Naive B cell (primary cell): Measurements from ENCODE around the gene RSBN1. TPM values are rescaled to one million over a fixed set of nuclear protein-coding genes. Genes with fewer than 3 reads are reported as not detected.
"Not testable (repeated sequence)": the region's sequence is repeated elsewhere in the genome, so short reads cannot be mapped to it uniquely, and the experiment has no call there.

ENCODE experiments used
- ATAC-seq, 2 donors: fragments of 150-1000 bp; cut with Tn5 transposase; 2 replicates each; pipeline ENCODE4 v1.10.0; 2021; ENCODE audit warnings: low read depth in 2 of 2, mild to moderate bottlenecking in 2 of 2, moderate library complexity in 2 of 2
- DNase-seq: peaks from one replicate; pipeline ENCODE4 v3.0.0; 2022
- H3K27ac Mint-ChIP-seq, 6 donors: one replicate each; pipeline ENCODE4 v1.8.0; 2020 to 2022; ENCODE audit warnings: mild to moderate bottlenecking in 6 of 6, mixed read lengths in 6 of 6, moderate library complexity in 5 of 6, inconsistent platforms in 2 of 6
- H3K27me3 Mint-ChIP-seq, 3 donors: one replicate each; pipeline ENCODE4 v1.8.0; 2021 to 2022; ENCODE audit warnings: mixed read lengths in 3 of 3, mild to moderate bottlenecking in 1 of 3
- H3K36me3 Mint-ChIP-seq, 2 donors: one replicate each; pipeline ENCODE4 v1.8.0; 2020 to 2022; ENCODE audit warnings: mixed read lengths in 2 of 2, inconsistent platforms in 1 of 2, mild to moderate bottlenecking in 1 of 2
- H3K4me1 Mint-ChIP-seq, 3 donors: one replicate each; pipeline ENCODE4 v1.8.0; 2020 to 2022; ENCODE audit warnings: mixed read lengths in 3 of 3, inconsistent platforms in 1 of 3, mild to moderate bottlenecking in 1 of 3, moderate library complexity in 1 of 3
- H3K4me3 Mint-ChIP-seq, 8 donors: one replicate each; pipeline ENCODE4 v1.8.0; 2020 to 2022; ENCODE audit warnings: mild to moderate bottlenecking in 8 of 8, mixed read lengths in 8 of 8, moderate library complexity in 8 of 8, inconsistent platforms in 2 of 8
- H3K9me3 Mint-ChIP-seq, 7 donors: one replicate each; pipeline ENCODE4 v1.8.0; 2020 to 2022; ENCODE audit warnings: mixed read lengths in 7 of 7, mild to moderate bottlenecking in 5 of 7, inconsistent platforms in 2 of 7, moderate library complexity in 1 of 7
- polyA plus RNA-seq, 6 donors: library from polyadenylated mRNA; unstranded; fragments of 300-500 nt; fragmentation: Illumina TruSeq; gene quantifications; one replicate each; pipeline ENCODE4 v1.2.3, GENCODE V29; 2021; ENCODE audit warnings: low read depth in 6 of 6

Gene RSBN1
- polyA plus RNA-seq, 6 donors from 2014 or later = 28.7 to 39.0 (median 36.4) TPM

DNA sequence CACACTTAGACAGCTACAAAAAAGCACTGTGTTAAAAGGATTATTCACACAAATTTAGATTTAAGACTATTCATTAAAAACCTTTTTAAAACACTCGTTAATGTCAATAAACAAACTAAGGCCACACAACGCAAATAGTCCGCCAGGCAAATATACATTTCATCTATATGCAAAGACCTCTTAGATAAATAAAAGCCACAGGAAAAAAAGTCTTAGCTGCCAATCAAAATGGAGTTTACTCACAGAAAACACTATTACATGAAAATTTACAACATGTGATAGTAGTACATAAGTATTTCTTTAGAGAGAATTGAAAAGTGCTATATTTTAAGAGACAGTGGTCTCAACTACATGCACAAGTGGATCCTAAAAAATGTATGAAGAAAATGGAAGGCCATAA lies 50.3 kb downstream of the RSBN1 start:
- ATAC-seq (no peak), DNase-seq (no peak)
- H3K9me3 Mint-ChIP-seq = no peaks in the 10 kb centered on the region
- no peak overlapping the region for H3K27ac Mint-ChIP-seq
- peaks cover 10 to 23% (median 19%) of the 10 kb centered on the region in 3 donors for H3K4me1 Mint-ChIP-seq
- H3K27me3 Mint-ChIP-seq = no peaks in the 10 kb centered on the region
- H3K36me3 Mint-ChIP-seq = no peaks in the 10 kb centered on the region
- H3K4me3 Mint-ChIP-seq = peak overlapping the region in 1 of 8 donors; percentile 93

DNA sequence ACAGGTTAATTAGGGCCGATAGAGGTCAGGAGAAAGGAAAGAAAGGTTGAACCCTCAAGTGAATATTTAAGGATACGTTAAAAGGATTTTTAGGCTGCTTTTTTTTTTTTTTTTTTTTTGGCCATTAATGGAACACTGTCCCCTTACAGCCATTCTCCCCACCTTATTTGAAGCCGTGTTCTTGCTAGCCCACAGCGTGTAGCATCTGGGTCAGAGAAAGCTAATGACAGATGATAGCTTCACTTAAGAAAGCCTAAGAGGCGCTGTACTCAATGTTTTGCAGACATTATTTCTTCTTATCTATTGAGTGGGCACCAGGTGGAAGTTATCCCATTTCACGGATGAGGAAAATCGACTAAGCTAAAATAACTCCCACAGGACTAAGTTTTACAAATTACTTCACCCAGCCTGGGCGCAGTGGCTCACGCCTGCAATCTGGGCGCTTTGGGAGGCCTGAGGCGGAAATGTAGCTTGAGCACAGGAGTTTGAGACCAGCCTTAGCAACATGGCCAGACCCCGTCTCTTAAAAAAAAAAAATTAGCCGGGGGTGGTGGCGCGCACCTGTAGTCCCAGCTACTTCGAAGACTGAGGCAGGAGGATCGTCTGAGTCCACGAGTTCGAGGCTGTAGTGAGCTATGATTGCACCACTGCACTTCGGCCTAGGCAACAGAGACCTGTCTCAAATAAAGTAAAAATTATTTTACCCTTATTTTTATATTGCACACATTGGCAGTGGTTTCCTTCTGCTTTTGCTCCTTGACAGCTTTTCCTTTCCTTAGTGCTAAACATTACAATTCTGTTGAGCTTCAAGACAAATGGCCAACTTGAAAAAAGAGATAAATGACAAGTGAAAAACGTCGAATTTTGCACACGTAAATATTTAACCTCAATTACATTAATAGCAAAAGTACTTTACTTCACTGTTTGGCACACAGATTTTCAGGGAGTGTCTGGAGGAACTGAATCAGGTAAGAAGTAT lies 51.9 kb downstream of the RSBN1 start:
- H3K36me3 Mint-ChIP-seq = no peaks in the 10 kb centered on the region
- H3K4me1 Mint-ChIP-seq = peaks cover 13 to 33% (median 26%) of the 10 kb centered on the region in 3 donors
- no peaks in the 10 kb centered on the region for H3K9me3 Mint-ChIP-seq
- no peak for ATAC-seq
- no peaks in the 10 kb centered on the region for H3K27me3 Mint-ChIP-seq
- no peak for DNase-seq
- H3K4me3 Mint-ChIP-seq = peak overlapping the region; percentile 92 to 98 (median 96)
- peak overlapping the region in 5 of 6 donors; percentile 93 to 97 (median 94) for H3K27ac Mint-ChIP-seq

DNA sequence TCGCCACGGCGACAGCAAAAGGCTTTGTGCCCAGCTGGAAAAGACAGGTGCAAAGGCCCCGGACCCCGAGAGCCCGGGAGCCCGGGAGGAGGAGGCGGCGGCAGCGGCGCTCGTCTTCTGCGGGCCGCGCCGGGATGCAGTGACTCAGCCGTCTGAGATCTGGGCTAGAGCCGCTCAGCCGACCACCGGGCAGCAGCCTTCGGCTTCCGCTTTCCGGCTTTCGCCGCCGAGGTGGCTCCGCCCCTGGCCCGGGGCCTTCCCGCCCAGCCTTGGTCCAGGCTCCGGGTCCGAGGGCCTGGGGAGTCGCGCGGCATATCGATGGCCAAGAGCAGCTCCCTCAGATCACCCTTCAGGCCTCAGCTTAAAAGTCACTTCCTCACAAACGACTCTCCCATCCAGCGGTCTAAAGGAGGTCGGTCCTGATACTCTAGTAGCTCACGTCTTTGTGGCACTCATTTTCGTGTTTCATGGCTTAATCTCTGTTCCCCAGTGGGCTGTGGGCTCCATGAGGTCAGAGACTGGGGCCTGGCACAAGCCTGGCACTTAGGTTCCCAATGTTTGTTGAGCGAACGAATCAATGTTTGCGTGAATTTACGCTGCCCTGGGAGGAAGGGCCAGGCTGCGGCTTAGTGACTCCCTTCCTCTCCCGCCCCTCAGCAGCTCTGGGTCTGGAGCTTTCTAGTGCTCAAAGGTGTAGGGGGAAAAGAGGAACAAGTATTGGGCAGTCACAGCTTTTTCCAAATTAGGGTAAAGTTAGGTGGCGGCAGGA lies 52.8 kb downstream of the RSBN1 start, which contains the start of gene PHTF1:
TSS of gene PHTF1 (minus strand) at position 154 of the 769 bp plus-strand sequence. CDS start 783 bp downstream, outside the sequence.
- no peaks in the 10 kb centered on the region for H3K36me3 Mint-ChIP-seq
- DNase-seq = peak; percentile 61
- H3K4me3 Mint-ChIP-seq = peak within 1 kb of the TSS; percentile 92 to 98 (median 96)
- no peaks in the 10 kb centered on the region for H3K9me3 Mint-ChIP-seq
- ATAC-seq = peak; percentile 70 to 74
- H3K4me1 Mint-ChIP-seq = peaks cover 14 to 37% (median 26%) of the 10 kb centered on the region in 3 donors
- H3K27ac Mint-ChIP-seq = peak within 1 kb of the TSS; percentile 93 to 97 (median 96)
- H3K27me3 Mint-ChIP-seq = no peaks in the 10 kb centered on the region

DNA sequence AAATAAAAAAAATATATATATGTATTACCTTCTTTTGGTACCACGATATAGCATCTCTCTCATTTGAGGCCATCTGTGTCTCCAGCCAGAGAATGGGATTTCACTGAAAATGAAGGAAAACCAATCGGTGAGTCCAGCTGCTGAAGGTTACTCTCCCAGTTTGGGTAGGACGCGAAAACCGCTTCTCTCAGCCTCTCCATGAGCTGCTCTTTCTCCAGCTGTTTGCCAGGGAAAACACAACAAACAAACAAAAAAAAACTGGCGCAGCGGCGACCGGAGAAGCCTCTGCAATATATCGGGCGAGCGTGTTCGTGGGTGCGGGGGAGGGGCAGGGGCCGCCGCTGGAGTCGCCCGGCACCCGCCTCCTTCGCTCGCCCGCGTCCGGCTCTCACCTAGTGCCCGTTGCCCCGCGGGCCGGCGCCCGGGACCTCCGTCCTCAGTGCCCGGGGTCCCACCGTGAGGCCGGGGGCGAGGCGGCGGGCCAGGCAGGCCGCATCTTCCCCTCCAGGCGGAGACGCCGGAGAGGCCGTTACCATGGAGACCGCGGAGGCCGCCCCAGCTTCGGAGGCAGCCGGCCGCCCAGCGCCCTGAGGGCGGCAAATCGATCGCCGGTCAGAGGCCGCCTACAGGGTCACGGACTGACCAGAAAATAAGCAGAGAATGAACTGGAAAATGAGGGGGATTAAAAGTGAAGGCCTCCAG lies 53.5 kb downstream of the RSBN1 start:
- H3K27ac Mint-ChIP-seq = peak overlapping the region; percentile 72 to 97 (median 95)
- DNase-seq = peak; percentile 69
- ATAC-seq = peak; percentile 57 to 65
- peaks cover 14 to 40% (median 23%) of the 10 kb centered on the region in 3 donors for H3K4me1 Mint-ChIP-seq
- H3K4me3 Mint-ChIP-seq = peak overlapping the region; percentile 92 to 98 (median 96)
- H3K27me3 Mint-ChIP-seq = no peaks in the 10 kb centered on the region
- no peaks in the 10 kb centered on the region for H3K36me3 Mint-ChIP-seq
- H3K9me3 Mint-ChIP-seq = no peaks in the 10 kb centered on the region

DNA sequence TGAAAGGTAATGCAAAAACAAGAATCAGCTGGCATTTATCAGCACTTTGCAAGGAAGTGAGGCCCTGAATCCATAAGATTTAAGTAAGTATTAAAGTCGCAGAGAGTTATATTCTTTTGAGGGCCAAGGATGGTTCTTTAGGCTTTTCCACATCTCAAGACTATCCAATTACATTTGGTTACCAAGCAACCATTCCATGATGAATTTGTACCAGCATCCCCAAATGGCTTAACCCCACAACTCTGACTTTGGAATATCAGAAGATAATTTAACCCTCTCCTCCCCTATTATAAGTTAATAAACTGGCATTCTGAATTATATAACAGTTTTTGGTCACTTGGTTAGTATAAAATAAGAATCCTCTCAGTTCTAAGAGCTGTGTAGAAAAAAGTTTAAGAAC lies 55.8 kb downstream of the RSBN1 start:
- no peaks in the 10 kb centered on the region for H3K27me3 Mint-ChIP-seq
- H3K4me1 Mint-ChIP-seq = peaks cover 14 to 51% (median 26%) of the 10 kb centered on the region in 3 donors
- no peaks in the 10 kb centered on the region for H3K36me3 Mint-ChIP-seq
- no peaks in the 10 kb centered on the region for H3K9me3 Mint-ChIP-seq
- peak overlapping the region in 4 of 8 donors; percentile 34 to 93 (median 54) for H3K4me3 Mint-ChIP-seq
- DNase-seq = no peak
- ATAC-seq = no peak
- no peak overlapping the region for H3K27ac Mint-ChIP-seq

DNA sequence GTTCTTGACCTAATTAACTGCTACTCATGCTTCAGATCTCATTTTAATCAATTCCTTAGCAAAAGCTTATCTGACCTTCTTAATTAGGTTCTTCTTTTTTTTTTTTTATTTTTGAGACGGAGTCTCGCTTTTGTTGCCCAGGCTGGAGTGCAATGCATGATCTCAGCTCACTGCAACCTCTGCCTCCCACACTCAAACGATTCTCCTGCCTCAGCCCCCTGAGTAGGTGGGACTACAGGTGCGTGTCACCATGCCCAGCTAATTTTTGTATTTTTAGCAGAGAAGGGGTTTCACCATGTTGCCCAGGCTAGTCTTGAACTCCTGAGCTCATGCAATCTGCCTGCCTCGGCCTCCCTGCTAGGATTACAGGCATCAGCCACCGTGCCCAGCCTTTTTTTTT lies 58.9 kb downstream of the RSBN1 start:
- not testable (repeated sequence) for ATAC-seq, H3K9me3 Mint-ChIP-seq, H3K27me3 Mint-ChIP-seq, H3K36me3 Mint-ChIP-seq
- DNase-seq = peak; percentile 1
- Mint-ChIP-seq H3K4me1 (peaks cover 8 to 40% (median 16%) of the 10 kb centered on the region in 3 donors), H3K27ac (peak overlapping the region in 2 of 6 donors; percentile 50 to 86), H3K4me3 (peak overlapping the region in 2 of 8 donors; percentile 50 to 65)

DNA sequence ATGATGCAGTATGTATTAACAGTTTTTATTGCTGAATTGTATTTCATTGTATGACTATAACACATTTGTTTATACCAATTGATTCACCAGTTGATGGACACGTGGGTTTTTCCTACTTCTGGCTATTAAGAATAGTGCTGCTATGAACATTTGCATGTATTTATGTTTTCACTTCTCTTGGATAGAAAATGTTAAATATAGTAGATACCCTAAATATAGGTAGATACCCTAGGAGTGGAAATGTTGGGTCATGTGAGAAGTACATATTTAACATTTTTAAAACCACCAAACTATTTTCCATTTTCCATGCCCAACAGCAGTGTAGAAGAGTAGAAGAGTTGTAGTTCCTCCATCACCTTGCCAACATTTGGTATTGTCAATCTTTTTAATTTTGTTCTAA lies 60.8 kb downstream of the RSBN1 start:
- Mint-ChIP-seq H3K27me3 (no peaks in the 10 kb centered on the region), H3K27ac (no peak overlapping the region), H3K4me3 (no peak overlapping the region), H3K9me3 (no peaks in the 10 kb centered on the region), H3K36me3 (peaks cover 0 to 13% of the 10 kb centered on the region in 2 donors), H3K4me1 (peaks cover 4 to 24% (median 12%) of the 10 kb centered on the region in 3 donors)
- no peak for DNase-seq
- no peak for ATAC-seq

DNA sequence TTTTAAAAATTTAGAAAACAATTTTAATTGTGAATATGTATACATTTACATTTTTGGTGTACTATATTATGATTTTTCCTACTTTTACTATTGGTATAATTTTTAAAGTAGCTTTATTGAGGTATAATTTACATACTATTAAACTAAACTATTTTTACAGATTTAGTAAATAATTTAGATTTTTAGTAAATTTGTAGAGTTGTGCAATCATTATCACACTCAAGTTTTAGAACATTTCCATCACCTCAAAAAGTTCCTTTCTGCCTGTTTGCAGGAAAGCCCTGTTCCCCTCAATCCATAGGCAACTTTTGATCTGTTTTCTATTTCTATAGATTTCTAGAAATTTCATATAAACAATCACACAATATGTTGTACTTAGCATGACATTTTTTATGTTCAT lies 61.2 kb downstream of the RSBN1 start:
- Mint-ChIP-seq H3K27me3 (no peaks in the 10 kb centered on the region), H3K36me3 (peaks cover 0 to 13% of the 10 kb centered on the region in 2 donors), H3K9me3 (no peaks in the 10 kb centered on the region), H3K4me3 (no peak overlapping the region), H3K4me1 (peaks cover 4 to 24% (median 8%) of the 10 kb centered on the region in 3 donors), H3K27ac (no peak overlapping the region)
- DNase-seq (no peak), ATAC-seq (no peak)

DNA sequence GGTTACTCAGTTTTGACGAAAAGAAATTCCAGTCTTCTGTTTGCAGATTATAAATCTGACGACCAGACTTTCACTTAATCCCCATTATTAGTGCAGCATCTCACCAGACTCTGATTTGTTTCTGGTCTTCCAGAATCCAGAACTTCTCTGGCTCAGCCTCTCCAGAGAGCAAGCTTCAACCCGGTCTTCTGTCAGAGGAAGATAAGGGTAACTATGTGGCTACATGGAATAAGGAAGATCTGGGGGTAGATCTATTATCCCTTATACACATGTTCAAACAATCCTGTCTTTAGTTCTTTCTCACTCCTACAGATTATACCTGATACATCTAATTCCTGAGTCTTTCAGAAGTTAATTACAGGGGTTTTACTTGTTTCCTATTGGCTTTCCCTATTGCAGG lies 62.9 kb downstream of the RSBN1 start:
- H3K9me3 Mint-ChIP-seq = no peaks in the 10 kb centered on the region
- H3K4me3 Mint-ChIP-seq = no peak overlapping the region
- no peak for DNase-seq
- H3K27ac Mint-ChIP-seq = peak overlapping the region in 1 of 6 donors; percentile 27
- H3K36me3 Mint-ChIP-seq = peaks cover 0 to 13% of the 10 kb centered on the region in 2 donors
- no peaks in the 10 kb centered on the region for H3K27me3 Mint-ChIP-seq
- peaks cover 0 to 14% (median 6%) of the 10 kb centered on the region in 3 donors for H3K4me1 Mint-ChIP-seq
- no peak for ATAC-seq

DNA sequence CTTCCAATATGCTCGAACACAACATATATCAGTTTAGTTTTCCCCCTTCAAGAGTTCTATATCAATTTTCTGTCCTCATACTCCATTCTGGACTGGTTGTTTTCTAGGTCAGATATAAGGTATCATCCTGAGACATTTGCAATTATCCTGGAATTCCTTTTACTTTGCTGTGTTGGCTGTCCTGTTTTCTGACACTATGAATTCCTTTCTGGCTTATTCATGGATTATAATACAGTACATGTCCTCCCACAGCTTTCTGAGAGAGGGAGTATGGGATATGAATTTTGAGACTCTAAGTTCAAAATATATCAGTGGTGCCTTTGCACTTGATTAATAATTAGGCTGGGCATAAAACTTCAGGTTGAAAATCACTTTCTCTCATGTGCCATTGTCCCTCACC lies 64.9 kb downstream of the RSBN1 start:
- H3K4me3 Mint-ChIP-seq = no peak overlapping the region
- peaks cover 0 to 13% of the 10 kb centered on the region in 2 donors for H3K36me3 Mint-ChIP-seq
- no peak for ATAC-seq
- DNase-seq = no peak
- H3K4me1 Mint-ChIP-seq = no peaks in the 10 kb centered on the region
- H3K27ac Mint-ChIP-seq = no peak overlapping the region
- H3K9me3 Mint-ChIP-seq = no peaks in the 10 kb centered on the region
- H3K27me3 Mint-ChIP-seq = no peaks in the 10 kb centered on the region

DNA sequence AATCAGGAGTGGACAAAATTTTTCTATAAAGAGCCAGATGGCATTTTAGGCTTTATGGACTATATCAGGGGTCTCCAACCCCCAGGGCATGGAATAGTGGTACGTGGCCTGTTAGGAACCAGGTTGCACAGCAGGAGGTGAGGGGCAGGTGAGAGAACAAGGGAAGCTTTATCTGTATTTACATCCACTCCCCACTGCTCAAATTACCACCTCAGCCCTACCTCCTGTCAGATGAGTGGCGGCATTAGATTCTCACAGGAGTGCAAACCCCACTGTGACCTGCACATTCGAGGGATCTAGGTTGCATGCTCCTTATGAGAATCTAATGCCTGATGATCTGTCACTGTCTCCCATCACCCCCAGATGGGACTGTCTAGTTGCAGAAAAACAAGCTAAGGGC lies 66.9 kb downstream of the RSBN1 start:
- ATAC-seq = no peak
- no peak overlapping the region for H3K4me3 Mint-ChIP-seq
- peak overlapping the region in 1 of 6 donors; percentile 4 for H3K27ac Mint-ChIP-seq
- no peaks in the 10 kb centered on the region for H3K9me3 Mint-ChIP-seq
- peaks cover 0 to 2% (median 2%) of the 10 kb centered on the region in 3 donors for H3K4me1 Mint-ChIP-seq
- no peaks in the 10 kb centered on the region for H3K27me3 Mint-ChIP-seq
- DNase-seq = no peak
- peaks cover 0 to 13% of the 10 kb centered on the region in 2 donors for H3K36me3 Mint-ChIP-seq

DNA sequence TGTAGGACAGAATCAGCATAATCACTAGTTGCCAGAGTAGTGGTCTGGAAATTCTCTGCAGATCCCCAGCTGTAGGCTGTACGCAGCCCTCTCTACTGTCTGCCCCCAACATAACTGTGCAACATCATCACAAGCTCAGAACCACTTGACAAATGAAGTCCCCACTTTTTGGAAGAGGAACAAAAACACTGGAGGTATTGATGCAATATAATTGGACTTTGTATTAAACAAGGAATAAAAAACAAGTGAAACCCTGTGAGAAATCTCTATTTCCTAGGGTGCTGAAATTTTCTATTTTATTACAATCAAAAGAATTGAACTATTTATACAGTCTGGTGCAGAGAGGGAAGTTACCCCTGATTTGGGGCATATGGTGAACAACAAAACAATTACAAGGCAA lies 68.2 kb downstream of the RSBN1 start:
- no peaks in the 10 kb centered on the region for H3K9me3 Mint-ChIP-seq

DNA sequence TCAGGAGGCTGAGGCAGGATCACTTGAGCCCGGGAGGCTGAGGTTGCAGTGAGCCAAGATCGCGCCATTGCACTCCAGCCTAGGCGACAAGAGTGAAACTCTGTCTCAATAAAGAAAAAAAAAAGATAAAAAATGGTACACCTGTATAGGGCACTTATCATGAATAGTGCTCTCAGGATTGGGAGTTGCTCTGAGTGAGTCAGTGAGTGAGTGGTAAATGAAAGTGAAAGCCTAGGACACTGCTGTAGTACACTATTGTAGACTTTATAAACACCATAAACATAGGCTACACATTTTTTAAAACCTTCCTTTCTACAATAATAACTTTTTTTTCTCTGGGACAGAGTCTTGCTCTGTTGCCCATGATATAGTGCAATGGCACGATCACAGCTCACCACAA lies 69.8 kb downstream of the RSBN1 start:
- Mint-ChIP-seq H3K36me3 (peaks cover under 1 to 6% of the 10 kb centered on the region in 2 donors), H3K27ac (no peak overlapping the region), H3K27me3 (no peaks in the 10 kb centered on the region), H3K4me3 (no peak overlapping the region), H3K9me3 (no peaks in the 10 kb centered on the region), H3K4me1 (peaks cover 0 to 6% (median 2%) of the 10 kb centered on the region in 3 donors)
- DNase-seq = no peak
- ATAC-seq = no peak

More for the DNA sequence above, 68.2 kb downstream of the RSBN1 start:
- DNase-seq (no peak), ATAC-seq (no peak)
- Mint-ChIP-seq H3K27me3 (no peaks in the 10 kb centered on the region), H3K4me1 (peaks cover 0 to 6% (median 2%) of the 10 kb centered on the region in 3 donors), H3K27ac (no peak overlapping the region), H3K36me3 (peaks cover 0 to 8% of the 10 kb centered on the region in 2 donors), H3K4me3 (no peak overlapping the region)
